GM12892 (cell line): ENCODE results near the gene KRT82.
"Not testable (repeated sequence)": the region's sequence is repeated elsewhere in the genome, so short reads cannot be mapped to it uniquely, and the experiment has no call there.

Experiments
- DNase-seq: peaks from one replicate; pipeline ENCODE4 v3.0.0; 2011; ENCODE audit not compliant: insufficient read length
- FAIRE-seq: peaks from 2 replicates; lab custom pipeline; 2011; peaks lifted over from hg19 to GRCh38; lab: Jason Lieb, UNC
- POLR2A ChIP-seq: IDR thresholded peaks from 2 replicates; pipeline ENCODE4 v1.6.1; 2011; ENCODE audit warnings: low read depth, low read length, control low read depth
- POLR2AphosphoS5 ChIP-seq: IDR thresholded peaks from 2 replicates; pipeline ENCODE4 v1.6.1; 2011; ENCODE audit warnings: low read depth, low read length, control low read depth
- TAF1 ChIP-seq: IDR thresholded peaks from 2 replicates; pipeline ENCODE4 v1.6.1; 2011; ENCODE audit warnings: low read depth, mild to moderate bottlenecking, control low read depth, low read length, borderline replicate concordance

The KRT82 gene

DNA sequence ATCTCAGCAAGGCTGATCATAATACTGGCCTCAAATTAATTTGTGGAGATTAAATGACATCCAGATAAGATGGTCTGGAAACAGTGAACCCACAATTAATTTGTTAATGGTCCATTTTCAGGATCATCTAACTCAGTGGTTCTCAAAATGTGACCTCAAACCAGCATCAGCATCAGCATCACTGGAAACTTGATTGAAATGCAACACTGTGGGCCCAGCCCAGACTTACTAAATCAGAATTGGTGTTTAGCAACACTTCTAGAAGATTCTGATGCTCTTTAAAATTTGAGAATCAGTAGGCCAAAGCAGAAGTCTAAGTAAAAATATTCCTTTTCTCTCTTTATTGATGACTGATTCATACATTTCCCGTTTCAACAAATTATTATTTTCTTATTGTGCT lies 10.7 kb upstream of the KRT82 start:
- FAIRE-seq (no peak), DNase-seq (no peak)
- TF ChIP-seq TAF1: no peak
- TF ChIP-seq POLR2A: no peak
- no peak for TF ChIP-seq POLR2AphosphoS5

DNA sequence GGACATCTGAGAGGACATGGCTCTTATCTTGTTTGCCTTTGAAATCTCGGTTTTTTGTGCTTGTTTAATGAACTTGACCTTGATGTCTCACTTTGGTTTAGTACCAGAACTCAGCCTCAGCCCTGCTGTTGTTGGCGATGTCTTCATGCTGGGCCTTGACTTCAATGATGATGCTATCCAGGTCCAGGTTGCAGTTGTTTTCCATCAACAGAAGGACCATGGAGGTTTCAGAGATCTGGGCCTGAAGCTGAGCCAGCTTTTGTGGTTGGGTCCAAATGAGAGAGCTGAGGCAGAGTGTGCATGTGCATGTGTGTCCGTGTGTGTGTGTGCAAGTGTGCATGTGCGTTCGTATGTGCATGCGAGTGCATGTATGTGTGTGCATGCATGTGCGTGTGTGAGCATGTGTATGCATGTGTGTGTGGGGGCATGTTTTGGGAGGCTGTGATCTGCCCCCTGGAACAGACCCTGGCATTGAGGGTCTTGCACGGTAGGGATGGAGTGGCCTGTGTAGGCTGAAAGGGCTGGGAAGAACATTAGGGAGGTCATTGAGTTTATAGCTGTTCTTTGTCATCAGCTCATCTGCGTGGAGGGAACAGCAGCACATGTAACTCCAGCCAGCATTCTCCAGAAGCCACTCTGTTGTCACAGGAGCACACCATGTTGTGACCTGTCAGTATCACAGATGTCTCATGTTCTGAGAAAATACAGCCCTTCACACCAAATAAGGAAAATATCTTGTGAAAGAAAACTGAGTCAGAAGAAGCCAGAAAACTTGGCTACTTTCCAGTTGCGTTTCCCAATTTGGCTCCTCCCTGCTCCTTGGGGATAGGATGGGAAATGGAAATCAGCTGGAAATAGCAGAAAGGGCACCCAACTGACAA lies 10.0 kb upstream of the KRT82 start:
- no peak for TF ChIP-seq POLR2AphosphoS5
- TF ChIP-seq POLR2A: no peak
- no peak for TF ChIP-seq TAF1
- FAIRE-seq: no peak

GRCh38 chr12:52414936-52415335 lies 8.8 kb upstream of the KRT82 start:
- FAIRE-seq: no peak
- TF ChIP-seq POLR2AphosphoS5 (no peak), POLR2A (no peak), TAF1 (no peak)
- no peak for DNase-seq

More for the DNA sequence above, 10.0 kb upstream of the KRT82 start:
- no peak for DNase-seq

GRCh38 chr12:52413782-52414345 lies 7.7 kb upstream of the KRT82 start:
- TF ChIP-seq POLR2AphosphoS5: no peak
- TF ChIP-seq POLR2A: no peak
- no peak for TF ChIP-seq TAF1
- DNase-seq (no peak), FAIRE-seq (no peak)

GRCh38 chr12:52413202-52413601 lies 7.1 kb upstream of the KRT82 start:
- DNase-seq (no peak), FAIRE-seq (no peak)
- TF ChIP-seq POLR2AphosphoS5 (no peak), TAF1 (no peak), POLR2A (no peak)

DNA sequence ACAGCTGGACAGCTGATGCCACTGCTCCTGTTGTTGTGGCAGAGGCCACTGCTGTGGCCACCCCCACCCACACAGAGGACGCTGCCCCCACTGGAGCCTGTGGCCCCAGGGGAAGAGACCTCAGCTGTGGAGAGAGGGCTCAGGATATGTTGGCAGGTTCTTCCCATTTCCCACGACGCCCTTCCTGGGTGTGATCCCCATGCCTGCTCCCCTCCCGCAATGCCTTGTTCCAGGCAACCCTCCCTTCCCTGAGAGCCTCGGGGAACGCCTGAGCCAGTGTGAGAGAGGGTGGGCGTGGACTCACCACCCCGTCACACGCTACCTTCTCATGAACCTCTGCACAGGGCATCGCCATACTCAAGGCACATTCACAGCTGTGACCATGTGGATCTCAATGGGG lies 5.7 kb upstream of the KRT82 start:
- no peak for DNase-seq
- TF ChIP-seq POLR2AphosphoS5 (no peak), POLR2A (no peak), TAF1 (no peak)
- no peak for FAIRE-seq

DNA sequence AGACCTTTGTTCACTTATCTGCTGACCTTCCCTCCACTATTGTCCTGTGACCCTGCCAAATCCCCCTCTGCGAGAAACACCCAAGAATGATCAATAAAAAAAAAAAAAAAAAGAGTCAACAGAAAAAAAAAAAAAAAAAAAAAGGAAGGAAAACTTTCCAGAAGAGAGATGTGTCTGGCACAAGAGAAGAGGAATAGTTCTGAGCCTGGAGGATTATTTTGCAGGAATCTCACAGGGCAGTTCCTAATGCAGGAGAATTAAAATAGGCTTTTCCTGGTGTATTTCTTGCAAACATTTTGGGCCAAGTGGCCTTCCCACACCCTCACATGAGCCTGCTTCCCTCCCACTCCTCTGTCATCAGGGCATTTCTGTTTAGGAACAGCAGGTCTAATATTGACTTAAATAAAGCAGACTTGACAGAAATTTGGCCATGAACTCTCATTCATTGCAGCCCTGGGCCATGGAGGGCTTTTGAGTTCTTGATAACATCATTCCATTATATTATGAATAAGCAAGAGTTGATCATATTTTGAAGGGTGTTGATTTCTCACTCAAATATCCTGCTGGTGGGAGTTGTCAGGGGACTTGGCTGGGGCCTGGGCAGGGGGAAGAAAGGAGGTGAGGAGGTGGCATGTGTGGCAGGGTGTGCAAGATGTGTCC lies 4.6 kb upstream of the KRT82 start:
- not testable (repeated sequence) for FAIRE-seq, DNase-seq

GRCh38 chr12:52407918-52408317 lies 1.8 kb upstream of the KRT82 start:
- no peak for DNase-seq
- no peak for FAIRE-seq
- TF ChIP-seq POLR2A (no peak), TAF1 (no peak), POLR2AphosphoS5 (no peak)

- FAIRE-seq (no peak), DNase-seq (no peak)
- TF ChIP-seq POLR2AphosphoS5 (no peak), POLR2A (no peak), TAF1 (no peak)
These were observed 1.2 kb downstream of the KRT82 start for GRCh38 chr12:52404951-52405350.

GRCh38 chr12:52403561-52403960 lies 2.6 kb downstream of the KRT82 start:
- TF ChIP-seq TAF1 (no peak), POLR2A (no peak), POLR2AphosphoS5 (no peak)
- DNase-seq (no peak), FAIRE-seq (no peak)

DNA sequence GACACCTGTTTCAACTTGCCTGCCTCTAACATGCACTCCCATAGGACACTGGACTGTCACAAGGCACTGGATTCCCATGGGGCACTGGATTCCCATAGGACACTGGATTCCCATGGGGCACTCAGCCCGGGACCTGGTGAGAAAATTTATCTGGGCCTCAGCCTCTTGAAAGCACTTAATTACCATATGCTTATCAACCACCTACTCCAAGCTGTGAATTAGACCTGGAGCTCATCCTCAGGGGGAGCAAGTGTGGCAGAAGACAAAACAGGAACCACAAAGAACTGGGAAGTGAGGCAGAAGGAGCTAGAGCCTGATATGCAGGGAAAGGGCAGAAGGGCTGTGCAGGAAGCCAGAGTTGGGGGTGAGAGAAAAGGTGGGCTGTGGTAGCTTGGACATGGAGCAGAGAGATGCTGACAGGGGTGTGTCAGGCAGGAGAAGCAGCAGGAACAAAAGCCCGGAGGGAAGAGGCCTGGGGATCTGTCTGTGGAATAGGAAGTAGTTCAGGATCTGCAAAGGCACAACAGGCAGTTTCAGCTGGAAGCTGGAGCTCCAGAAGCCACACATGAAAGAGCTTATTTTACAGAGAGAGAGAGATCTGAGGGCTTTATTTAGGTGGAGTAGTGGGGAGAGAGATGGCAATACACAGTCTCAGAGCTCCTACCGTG lies 3.1 kb downstream of the KRT82 start:
- DNase-seq: no peak
- FAIRE-seq: no peak
- TF ChIP-seq POLR2A (no peak), TAF1 (no peak), POLR2AphosphoS5 (no peak)
